ENCODE measurements around the gene KCTD11.
A peak's percentile ranks its signal among the peaks of the same experiment; 100 is the strongest.
"Not testable (repeated sequence)": the region's sequence is repeated elsewhere in the genome, so short reads cannot be mapped to it uniquely, and the experiment has no call there.

KCTD11 gene

DNA sequence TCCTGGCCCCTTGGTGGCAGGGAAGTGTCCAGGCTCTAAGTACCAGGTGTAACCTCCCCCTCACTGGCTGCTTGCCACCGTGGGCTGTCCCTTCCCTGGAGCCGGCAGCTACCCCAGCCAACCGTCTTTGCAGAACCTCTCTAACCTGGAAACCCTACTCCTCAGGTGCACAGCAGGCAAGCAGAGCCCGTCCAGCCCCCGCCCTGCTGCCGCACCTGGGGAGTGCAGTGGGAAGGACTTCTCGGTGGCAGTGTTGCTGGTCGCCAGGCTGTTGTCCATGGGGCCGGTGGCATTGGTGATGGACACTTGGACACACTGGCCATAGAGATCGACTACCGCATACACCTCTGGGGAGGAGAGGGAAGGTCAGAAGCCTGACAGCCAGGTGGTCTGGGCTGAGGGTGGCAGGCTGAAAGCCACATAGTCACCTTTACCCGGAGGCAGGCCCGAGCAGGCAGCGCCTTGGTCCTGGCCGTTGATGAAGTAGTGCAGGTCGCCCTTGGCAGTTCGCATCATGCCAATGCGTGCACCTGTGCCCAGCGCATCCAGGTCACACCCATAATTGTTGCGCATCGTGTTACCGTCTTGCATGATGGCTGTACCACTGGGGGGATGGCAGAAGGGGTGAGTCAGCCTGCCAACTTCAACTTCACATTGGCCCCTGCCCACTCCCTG is 29.3 kb upstream of the KCTD11 start:
- DNase-seq (ENCODE audit: low read depth) = no peak

GRCh38 chr17:7323731-7324437 is 28.1 kb upstream of the KCTD11 start:
- DNase-seq (ENCODE audit: low read depth) = peak; percentile 55

DNA sequence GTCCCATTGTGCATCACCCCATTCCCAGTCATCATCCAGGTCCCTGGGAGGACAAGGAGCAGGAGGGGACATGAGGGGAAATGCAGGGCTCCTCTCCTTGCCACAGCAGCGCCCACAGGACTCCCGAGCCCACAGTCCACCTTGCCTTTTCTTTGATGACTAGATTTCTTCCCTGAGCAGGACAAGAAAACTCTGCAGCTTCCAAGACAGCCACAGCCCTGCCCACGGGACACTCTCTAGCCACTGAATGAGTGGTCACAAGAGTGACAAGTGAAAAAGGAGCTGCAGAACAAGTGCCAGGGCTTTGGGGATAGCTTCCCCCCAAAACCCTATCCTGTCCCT is 27.6 kb upstream of the KCTD11 start:
- no peak for DNase-seq (ENCODE audit: low read depth)

DNA sequence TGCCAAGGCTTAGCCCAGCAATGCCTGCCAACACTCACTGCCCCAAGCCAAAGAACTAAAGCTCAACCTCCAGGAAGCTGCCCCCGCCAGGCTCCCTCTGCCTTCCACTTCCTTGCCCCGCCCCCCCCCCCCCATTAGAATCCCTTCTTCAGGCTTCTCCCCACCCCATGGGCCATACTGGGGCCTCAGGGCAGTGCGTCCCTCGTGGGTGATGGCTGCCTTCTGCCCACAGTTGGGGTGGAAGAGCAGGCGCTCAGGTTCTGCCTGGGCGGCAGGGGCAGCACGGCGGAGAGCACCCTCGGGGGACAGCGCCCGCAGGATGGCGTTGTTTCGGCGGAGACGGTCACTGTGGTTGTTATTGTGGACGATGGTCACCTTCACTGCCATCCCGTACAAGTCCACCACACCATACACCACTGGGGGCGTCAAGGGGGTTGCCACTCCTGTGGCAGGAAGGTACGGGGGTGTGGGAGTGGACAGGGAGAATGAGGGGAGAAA is 26.9 kb upstream of the KCTD11 start:
- DNase-seq (ENCODE audit: low read depth) = no peak

GRCh38 chr17:7326186-7326585 is 25.8 kb upstream of the KCTD11 start:
- DNase-seq (ENCODE audit: low read depth) = no peak

DNA sequence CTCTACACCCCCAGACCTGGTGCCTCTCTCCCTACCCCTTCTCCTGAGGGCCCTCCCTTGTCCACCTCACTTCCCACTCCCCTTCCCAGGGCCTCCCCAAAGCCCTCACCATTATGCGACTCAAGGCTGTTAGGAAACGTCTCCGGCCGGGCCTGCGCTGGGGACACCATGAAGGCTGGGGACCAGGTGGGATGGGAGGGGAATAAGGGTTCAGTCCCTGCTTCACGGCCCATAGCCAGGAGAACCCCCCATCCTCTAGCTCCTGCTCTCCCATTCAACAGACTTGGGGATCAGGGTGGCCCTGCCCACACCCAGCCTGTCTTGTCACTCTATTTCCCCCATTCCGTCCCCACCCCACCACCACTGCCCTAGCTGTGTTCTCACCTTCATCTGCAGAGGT is 24.9 kb upstream of the KCTD11 start:
- no peak for DNase-seq (ENCODE audit: low read depth)

DNA sequence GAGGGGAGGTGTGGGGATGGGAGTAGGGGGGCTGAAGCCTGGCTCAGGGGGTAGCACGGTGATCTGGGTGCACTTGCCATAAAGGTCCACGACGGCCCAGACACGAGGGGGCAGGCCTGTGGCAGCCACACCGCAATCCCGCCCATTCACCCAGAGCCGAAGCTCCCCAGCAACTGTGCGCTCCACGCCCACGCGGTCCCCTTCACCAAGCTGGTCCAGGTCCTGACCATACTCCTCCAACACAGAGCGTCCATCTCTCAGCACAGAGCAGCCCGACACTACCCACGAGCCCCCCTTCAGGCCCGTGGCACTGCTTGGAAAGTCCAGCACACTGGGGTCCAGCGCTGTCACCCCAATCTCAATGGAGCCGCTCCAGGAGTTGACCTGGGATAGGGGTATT is 24.5 kb upstream of the KCTD11 start:
- no peak for DNase-seq (ENCODE audit: low read depth)

GRCh38 chr17:7328009-7328408 is 24.0 kb upstream of the KCTD11 start:
- DNase-seq (ENCODE audit: low read depth) = no peak

DNA sequence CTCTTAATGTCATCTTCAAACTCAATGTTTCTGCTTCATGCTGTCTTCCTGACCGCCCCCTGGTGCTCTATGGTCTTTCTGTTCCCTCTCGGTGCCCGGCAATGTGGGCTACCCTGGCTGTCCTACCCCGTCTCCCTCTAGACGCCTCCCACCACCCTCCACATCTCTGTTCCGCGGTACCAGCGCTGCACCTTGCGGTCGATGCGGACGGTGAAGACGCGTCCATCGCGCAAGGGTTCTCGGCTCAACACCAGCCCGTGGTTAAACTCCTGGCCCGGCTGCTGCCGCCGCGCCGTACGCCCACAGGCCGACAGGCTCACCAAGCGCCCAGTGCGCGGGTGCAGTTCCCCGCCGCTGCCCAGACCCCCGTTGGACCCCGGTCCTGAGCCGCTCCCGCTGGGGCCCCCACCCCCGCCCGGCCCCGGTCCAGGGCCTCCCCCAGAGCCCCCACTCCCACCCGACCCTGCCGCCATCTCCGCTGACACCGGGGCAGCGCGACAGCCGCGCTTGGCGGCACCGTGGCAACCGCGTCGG is 23.1 kb upstream of the KCTD11 start, which contains the start of gene NEURL4:
NEURL4 (minus strand) TSS at position 496 of the 534 bp plus-strand sequence; CDS start at position 473, 23 bp downstream.
- DNase-seq (ENCODE audit: low read depth) = no peak

- DNase-seq (ENCODE audit: low read depth) = peak; percentile 95
Measured at GRCh38 chr17:7329374-7329996, 22.5 kb upstream of the KCTD11 start.

GRCh38 chr17:7329997-7330637 is 21.8 kb upstream of the KCTD11 start:
- peak; percentile 75 for DNase-seq (ENCODE audit: low read depth)

DNA sequence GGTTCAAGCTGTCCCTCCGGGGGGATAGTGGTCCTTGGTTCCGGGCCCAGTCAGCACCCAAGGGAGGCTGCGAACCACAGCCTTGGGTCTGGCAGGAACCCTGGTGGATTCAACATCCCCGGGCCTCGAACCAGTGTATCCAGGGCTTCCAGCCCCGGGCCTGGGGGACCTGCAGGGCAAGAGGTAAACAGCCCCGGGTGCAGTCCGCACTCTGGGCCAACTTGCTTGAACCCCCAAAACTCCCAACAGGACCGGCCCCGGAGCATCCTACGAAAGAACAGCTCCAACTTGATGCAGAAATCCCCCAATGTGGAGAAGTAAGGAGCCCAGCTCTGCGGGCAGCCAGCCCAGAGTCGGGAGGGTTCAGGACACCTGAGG is 21.3 kb upstream of the KCTD11 start:
- no peak for DNase-seq (ENCODE audit: low read depth)

GRCh38 chr17:7332111-7332510 is 19.9 kb upstream of the KCTD11 start:
- DNase-seq (ENCODE audit: low read depth) = no peak

DNA sequence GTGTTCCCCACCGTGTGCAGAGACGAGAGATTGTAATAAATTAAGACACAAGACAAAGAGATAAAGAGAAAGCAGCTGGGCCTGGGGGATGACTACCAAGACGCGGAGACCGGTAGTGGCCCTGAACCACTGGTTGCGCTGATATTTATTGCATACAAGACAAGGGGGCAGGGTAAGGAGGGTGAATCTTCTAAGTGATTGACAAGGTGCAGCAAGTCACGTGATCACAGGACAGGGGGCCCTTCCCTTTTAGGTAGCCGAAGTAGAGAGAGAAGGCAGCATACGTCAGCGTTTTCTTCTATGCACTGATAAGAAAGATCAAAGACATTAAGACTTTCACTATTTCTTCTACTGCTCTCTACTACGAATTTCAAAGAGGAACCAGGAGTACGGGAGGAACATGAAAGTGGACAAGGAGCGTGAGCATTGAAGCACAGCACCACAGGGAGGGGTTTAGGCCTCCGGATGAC is 19.3 kb upstream of the KCTD11 start:
- peak; percentile 19 for DNase-seq (ENCODE audit: low read depth)

- no peak for DNase-seq (ENCODE audit: low read depth)
Measured at GRCh38 chr17:7334938-7335538, 16.9 kb upstream of the KCTD11 start.

GRCh38 chr17:7335765-7336164 is 16.2 kb upstream of the KCTD11 start:
- DNase-seq (ENCODE audit: low read depth) = not testable (repeated sequence)

- peak; percentile 80 for DNase-seq (ENCODE audit: low read depth)
Measured at GRCh38 chr17:7336240-7337175, 15.5 kb upstream of the KCTD11 start, which contains the start of gene ACAP1. ACAP1 (plus strand) TSS chr17:7336529; CDS start chr17:7336735, 206 bp downstream.

DNA sequence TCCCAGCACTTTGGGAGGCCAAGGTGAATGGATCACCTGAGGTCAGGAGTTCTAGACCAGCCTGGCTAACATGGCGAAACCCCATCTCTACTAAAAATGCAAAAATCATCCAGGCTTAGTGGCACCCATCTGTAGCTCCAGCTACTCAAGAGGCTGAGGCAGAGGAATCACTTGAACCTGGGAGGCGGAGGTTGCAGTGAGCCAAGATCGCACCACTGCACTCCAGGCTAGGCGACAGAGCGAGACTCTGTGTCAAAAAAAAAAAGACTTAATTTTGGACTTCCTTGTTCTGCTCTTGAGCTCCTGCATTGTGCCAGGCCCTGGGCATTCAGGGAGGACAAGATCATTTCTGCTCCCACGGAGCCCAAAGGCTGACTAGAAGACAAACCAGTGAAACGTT is 14.4 kb upstream of the KCTD11 start:
- DNase-seq (ENCODE audit: low read depth) = not testable (repeated sequence)

DNA sequence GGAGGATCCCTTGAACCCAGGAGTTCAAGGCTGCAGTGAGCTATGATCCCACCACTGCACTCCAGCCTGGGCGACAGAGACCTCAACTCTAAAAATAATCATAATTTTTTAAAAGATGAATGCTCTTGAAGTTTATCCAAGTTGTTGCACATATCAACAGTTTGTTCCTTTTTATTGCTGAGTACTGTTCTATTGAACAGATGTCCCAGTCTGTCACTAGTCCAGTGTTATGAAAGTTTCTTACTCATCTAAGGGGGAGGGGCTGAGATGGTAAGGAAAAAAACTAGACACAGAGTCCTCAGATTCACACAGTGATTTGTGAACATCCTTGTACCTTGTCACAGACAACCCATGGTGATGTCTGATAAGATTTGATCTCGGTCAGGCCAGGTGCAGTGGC is 11.8 kb upstream of the KCTD11 start:
- DNase-seq (ENCODE audit: low read depth) = no peak

GRCh38 chr17:7341842-7342241 is 10.1 kb upstream of the KCTD11 start:
- no peak for DNase-seq (ENCODE audit: low read depth)

DNA sequence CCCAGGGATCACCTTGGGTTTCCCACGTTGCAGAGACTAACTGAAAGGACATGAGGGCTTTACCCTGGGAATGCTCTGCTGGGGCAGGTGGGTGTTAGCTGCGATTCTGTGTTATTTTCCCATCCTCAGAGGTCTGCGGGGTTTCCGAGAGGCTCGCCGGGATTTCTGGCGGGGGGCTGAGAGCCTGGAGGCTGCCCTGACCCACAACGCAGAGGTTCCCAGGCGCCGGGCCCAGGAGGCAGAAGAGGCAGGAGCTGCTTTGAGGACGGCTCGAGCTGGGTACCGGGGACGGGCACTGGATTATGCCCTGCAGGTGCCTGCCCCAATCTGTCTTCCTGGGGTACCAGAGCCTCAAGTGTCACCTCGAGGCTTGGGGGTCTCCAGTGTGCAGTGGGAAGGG is 8.7 kb upstream of the KCTD11 start:
- DNase-seq (ENCODE audit: low read depth) = no peak

Data from activated T-cell treated with anti-CD3 and anti-CD28 coated beads for 24 hours (primary cell).